ENCODE results near the gene TRIM33. TPM values are rescaled to one million over a fixed set of nuclear protein-coding genes. Genes with fewer than 3 reads are reported as not detected.

The TRIM33 gene
- total and polyA plus RNA-seq, 2 of the 13 experiments (the other 11 are each of a cell fraction or from before 2014, with no cell fraction given): 35.5 to 42.2 TPM

DNA sequence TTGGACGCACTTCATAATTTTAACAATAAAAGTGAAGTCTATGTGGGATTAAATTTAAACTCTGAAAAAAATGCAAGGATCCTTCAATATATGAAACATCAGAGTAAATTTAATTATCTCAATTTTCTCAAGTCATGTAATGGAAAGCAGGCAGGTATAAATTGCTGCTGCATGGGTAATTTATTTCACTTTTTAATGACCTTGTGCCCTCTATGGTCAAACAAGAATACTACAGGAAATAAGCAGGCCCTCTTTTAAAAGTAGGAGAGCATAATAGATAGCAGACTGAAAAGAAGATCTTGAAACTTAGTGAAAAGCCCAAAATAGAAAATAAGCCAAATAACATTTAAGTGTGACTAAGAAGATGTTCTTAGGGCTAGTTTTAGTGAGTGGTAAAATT, 47.5 kb upstream of the TRIM33 start (continued):
- TF ChIP-seq, protein P1, sequence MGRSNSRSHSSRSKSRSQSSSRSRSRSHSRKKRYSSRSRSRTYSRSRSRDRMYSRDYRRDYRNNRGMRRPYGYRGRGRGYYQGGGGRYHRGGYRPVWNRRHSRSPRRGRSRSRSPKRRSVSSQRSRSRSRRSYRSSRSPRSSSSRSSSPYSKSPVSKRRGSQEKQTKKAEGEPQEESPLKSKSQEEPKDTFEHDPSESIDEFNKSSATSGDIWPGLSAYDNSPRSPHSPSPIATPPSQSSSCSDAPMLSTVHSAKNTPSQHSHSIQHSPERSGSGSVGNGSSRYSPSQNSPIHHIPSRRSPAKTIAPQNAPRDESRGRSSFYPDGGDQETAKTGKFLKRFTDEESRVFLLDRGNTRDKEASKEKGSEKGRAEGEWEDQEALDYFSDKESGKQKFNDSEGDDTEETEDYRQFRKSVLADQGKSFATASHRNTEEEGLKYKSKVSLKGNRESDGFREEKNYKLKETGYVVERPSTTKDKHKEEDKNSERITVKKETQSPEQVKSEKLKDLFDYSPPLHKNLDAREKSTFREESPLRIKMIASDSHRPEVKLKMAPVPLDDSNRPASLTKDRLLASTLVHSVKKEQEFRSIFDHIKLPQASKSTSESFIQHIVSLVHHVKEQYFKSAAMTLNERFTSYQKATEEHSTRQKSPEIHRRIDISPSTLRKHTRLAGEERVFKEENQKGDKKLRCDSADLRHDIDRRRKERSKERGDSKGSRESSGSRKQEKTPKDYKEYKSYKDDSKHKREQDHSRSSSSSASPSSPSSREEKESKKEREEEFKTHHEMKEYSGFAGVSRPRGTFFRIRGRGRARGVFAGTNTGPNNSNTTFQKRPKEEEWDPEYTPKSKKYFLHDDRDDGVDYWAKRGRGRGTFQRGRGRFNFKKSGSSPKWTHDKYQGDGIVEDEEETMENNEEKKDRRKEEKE (IDR thresholded peaks at IDR 0.05): no peak
- TF ChIP-seq SIX1 (CRISPR knock-in tag; IDR thresholded peaks at IDR 0.05; ENCODE audit: borderline replicate concordance) (no peak), SMC3 (IDR thresholded peaks at IDR 0.05; ENCODE audit: low read length) (peak; percentile 41; the same call in 1 of the 2 replicates), NAIF1 (CRISPR knock-in tag; IDR thresholded peaks at IDR 0.05; ENCODE audit: borderline replicate concordance) (no peak), MYC (CRISPR knock-in tag; IDR thresholded peaks at IDR 0.05; ENCODE audit: borderline replicate concordance) (no peak), AHR (CRISPR knock-in tag; IDR thresholded peaks at IDR 0.05) (no peak)
- TF ChIP-seq, protein P2, sequence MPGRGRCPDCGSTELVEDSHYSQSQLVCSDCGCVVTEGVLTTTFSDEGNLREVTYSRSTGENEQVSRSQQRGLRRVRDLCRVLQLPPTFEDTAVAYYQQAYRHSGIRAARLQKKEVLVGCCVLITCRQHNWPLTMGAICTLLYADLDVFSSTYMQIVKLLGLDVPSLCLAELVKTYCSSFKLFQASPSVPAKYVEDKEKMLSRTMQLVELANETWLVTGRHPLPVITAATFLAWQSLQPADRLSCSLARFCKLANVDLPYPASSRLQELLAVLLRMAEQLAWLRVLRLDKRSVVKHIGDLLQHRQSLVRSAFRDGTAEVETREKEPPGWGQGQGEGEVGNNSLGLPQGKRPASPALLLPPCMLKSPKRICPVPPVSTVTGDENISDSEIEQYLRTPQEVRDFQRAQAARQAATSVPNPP (CRISPR knock-in tag; IDR thresholded peaks at IDR 0.05): no peak

DNA sequence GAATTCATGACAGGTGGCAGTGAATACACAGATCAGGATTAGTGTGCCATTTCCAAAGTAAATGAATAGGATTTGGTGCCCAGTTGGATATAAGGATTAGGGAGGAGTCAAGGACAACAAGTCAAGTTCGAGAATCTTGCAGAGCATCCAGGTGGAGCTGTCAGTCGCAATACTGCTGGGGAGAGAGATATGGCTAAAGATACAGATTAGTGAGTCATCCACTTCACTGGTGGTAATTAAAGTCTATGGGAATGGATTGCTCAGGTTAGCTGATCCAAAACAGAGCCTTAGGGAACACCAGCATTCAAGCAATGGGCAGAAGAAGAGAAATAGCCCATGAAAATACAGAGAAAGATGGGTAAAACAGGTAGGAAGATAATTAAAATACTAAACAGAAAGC, 43.6 kb upstream of the TRIM33 start:
- Histone ChIP-seq H4K20me1 (ENCODE audit: insufficient read depth, low read length) (no peaks in the 10 kb centered on the region), H3K79me2 (ENCODE audit: insufficient read depth, low read length) (no peaks in the 10 kb centered on the region), H3K9ac (ENCODE audit: insufficient read depth, low read depth, low read length) (no peak overlapping the region), H3K27ac (ENCODE audit: extremely low read length, insufficient read depth, low read length) (no peak overlapping the region), H3K4me3 (replicated peaks in 1 of 3; ENCODE audit: insufficient read depth in 1 of 3, low read depth in 2 of 3, low read length in 3 of 3) (no peak overlapping the region), H3K4me2 (ENCODE audit: low read depth, low read length) (no peak overlapping the region), H2AFZ (ENCODE audit: low read length) (no peak overlapping the region), H3K36me3 (replicated peaks in 1 of 2; ENCODE audit: control insufficient read depth in 1 of 2, insufficient read depth in 2 of 2, low read length in 2 of 2) (no peaks in the 10 kb centered on the region), H3K4me1 (ENCODE audit: insufficient read depth, low read length) (peaks cover 17% of the 10 kb centered on the region), H3K9me3 (ENCODE audit: low read length) (no peaks in the 10 kb centered on the region), H3K27me3 (ENCODE audit: control insufficient read depth in 1 of 2, insufficient read depth in 2 of 2, low read length in 2 of 2) (no peaks in the 10 kb centered on the region)
- TF ChIP-seq ETV5 (CRISPR knock-in tag; IDR thresholded peaks at IDR 0.05; ENCODE audit: borderline replicate concordance) (no peak), SIN3B (IDR thresholded peaks at IDR 0.05; ENCODE audit: low read length) (no peak), ZNF619 (CRISPR knock-in tag; IDR thresholded peaks at IDR 0.05) (no peak), HDAC1 (CRISPR knock-in tag; IDR thresholded peaks at IDR 0.05) (no peak), ZNF292 (CRISPR knock-in tag; IDR thresholded peaks at IDR 0.05; ENCODE audit: borderline replicate concordance, low read depth) (no peak), NFRKB (IDR thresholded peaks at IDR 0.05) (no peak), SMAD9 (CRISPR knock-in tag; IDR thresholded peaks at IDR 0.05) (no peak)
- TF ChIP-seq, protein P3, sequence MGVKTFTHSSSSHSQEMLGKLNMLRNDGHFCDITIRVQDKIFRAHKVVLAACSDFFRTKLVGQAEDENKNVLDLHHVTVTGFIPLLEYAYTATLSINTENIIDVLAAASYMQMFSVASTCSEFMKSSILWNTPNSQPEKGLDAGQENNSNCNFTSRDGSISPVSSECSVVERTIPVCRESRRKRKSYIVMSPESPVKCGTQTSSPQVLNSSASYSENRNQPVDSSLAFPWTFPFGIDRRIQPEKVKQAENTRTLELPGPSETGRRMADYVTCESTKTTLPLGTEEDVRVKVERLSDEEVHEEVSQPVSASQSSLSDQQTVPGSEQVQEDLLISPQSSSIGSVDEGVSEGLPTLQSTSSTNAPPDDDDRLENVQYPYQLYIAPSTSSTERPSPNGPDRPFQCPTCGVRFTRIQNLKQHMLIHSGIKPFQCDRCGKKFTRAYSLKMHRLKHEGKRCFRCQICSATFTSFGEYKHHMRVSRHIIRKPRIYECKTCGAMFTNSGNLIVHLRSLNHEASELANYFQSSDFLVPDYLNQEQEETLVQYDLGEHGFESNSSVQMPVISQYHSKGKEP (CRISPR knock-in tag; IDR thresholded peaks at IDR 0.05): no peak
- TF ChIP-seq, protein P4, sequence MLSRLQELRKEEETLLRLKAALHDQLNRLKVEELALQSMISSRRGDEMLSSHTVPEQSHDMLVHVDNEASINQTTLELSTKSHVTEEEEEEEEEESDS (CRISPR knock-in tag; IDR thresholded peaks at IDR 0.05; ENCODE audit: borderline replicate concordance): no peak
- TF ChIP-seq, protein P5, sequence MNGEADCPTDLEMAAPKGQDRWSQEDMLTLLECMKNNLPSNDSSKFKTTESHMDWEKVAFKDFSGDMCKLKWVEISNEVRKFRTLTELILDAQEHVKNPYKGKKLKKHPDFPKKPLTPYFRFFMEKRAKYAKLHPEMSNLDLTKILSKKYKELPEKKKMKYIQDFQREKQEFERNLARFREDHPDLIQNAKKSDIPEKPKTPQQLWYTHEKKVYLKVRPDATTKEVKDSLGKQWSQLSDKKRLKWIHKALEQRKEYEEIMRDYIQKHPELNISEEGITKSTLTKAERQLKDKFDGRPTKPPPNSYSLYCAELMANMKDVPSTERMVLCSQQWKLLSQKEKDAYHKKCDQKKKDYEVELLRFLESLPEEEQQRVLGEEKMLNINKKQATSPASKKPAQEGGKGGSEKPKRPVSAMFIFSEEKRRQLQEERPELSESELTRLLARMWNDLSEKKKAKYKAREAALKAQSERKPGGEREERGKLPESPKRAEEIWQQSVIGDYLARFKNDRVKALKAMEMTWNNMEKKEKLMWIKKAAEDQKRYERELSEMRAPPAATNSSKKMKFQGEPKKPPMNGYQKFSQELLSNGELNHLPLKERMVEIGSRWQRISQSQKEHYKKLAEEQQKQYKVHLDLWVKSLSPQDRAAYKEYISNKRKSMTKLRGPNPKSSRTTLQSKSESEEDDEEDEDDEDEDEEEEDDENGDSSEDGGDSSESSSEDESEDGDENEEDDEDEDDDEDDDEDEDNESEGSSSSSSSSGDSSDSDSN (CRISPR knock-in tag; IDR thresholded peaks at IDR 0.05): no peak
- CTCF ChIA-PET (ENCODE audit: low intra/inter-chr PET ratio, low total read pairs): no interaction called here
- FAIRE-seq: no peak
- no peak for ATAC-seq
- no TSS peak for BruUV-seq (replicated peaks)
- in situ Hi-C loops (cut with HindIII; ENCODE audit: extremely low pct_ligation_motif_present, low pct_unique_long_range_greater_than_20kb) (no loop called here), intact Hi-C loops (cut with micrococcal nuclease; ENCODE audit: unreplicated experiment) (no loop called here)
- 73% methylated on average over 2 of the region's 2 CpGs for WGBS (ENCODE audit: low lambda C conversion rate)
- no peak for DNase-seq (ENCODE audit: low spot score)
- POLR2A ChIA-PET: no interaction called here
